H9 (cell line): ENCODE measurements around the gene DRD1. TPM values are rescaled to one million over a fixed set of nuclear protein-coding genes. Genes with fewer than 3 reads are reported as not detected.

Source experiments
- DNase-seq: peaks from one replicate; pipeline ENCODE4 v3.0.0-alpha.2; 2017
- H2AFZ ChIP-seq: one replicate; pipeline ENCODE4 v1.6.1; 2013; ENCODE audit warnings: mild to moderate bottlenecking, low read length, control low read depth, moderate library complexity
- H2AK5ac ChIP-seq: 2 replicates; pipeline ENCODE4 v1.6.1; 2013; ENCODE audit warnings: low read length, control low read depth, mixed read lengths; ENCODE audit not compliant: insufficient read length
- H2BK120ac ChIP-seq: one replicate; pipeline ENCODE4 v1.6.1; 2013; ENCODE audit warnings: low read depth, mild to moderate bottlenecking, low read length, control low read depth, inconsistent platforms; ENCODE audit not compliant: poor library complexity, severe bottlenecking
- H2BK12ac ChIP-seq: 2 replicates; pipeline ENCODE4 v1.6.1; 2013; ENCODE audit warnings: low read length, control low read depth, mixed read lengths, low read depth; ENCODE audit not compliant: insufficient read length
- H2BK15ac ChIP-seq: 2 replicates; pipeline ENCODE4 v1.6.1; 2013; ENCODE audit warnings: low read depth, low read length, control low read depth
- H2BK20ac ChIP-seq: one replicate; pipeline ENCODE4 v1.6.1; 2013; ENCODE audit warnings: low read depth, mild to moderate bottlenecking, low read length, control low read depth, inconsistent platforms; ENCODE audit not compliant: poor library complexity, severe bottlenecking
- H2BK5ac ChIP-seq: 2 replicates; pipeline ENCODE4 v1.6.1; 2013; ENCODE audit warnings: low read length, control low read depth, mixed read lengths; ENCODE audit not compliant: insufficient read length
- H3K14ac ChIP-seq: 2 replicates; pipeline ENCODE4 v1.6.1; 2013; ENCODE audit warnings: low read length, control low read depth; ENCODE audit not compliant: insufficient read depth
- H3K18ac ChIP-seq: 2 replicates; pipeline ENCODE4 v1.6.1; 2013; ENCODE audit warnings: low read depth, mild to moderate bottlenecking, mixed read lengths, low read length, control low read depth; ENCODE audit not compliant: insufficient read length
- H3K23ac ChIP-seq: 2 replicates; pipeline ENCODE4 v1.6.1; 2013; ENCODE audit warnings: low read length, control low read depth, mixed read lengths, low read depth; ENCODE audit not compliant: insufficient read length
- H3K23me2 ChIP-seq: 2 replicates; pipeline ENCODE4 v1.6.1; 2013; ENCODE audit warnings: low read depth, mild to moderate bottlenecking, mixed read lengths, low read length, control low read depth; ENCODE audit not compliant: insufficient read length, poor library complexity, severe bottlenecking
- H3K27ac ChIP-seq: 2 replicates; pipeline ENCODE4 v1.5.1; 2013; ENCODE audit warnings: low read length, control low read depth, mixed read lengths, low read depth; ENCODE audit not compliant: insufficient read length
- H3K27me3 ChIP-seq: 2 replicates; pipeline ENCODE4 v1.6.1; 2013; ENCODE audit warnings: low read length, control low read depth, inconsistent platforms; ENCODE audit not compliant: insufficient read depth
- H3K4ac ChIP-seq: 2 replicates; pipeline ENCODE4 v1.6.1; 2013; ENCODE audit warnings: low read depth, mild to moderate bottlenecking, control low read depth, inconsistent platforms, low read length, moderate library complexity
- H3K4me1 ChIP-seq: 2 replicates; pipeline ENCODE4 v1.6.1; 2013; ENCODE audit warnings: low read length, control low read depth, inconsistent platforms; ENCODE audit not compliant: insufficient read depth
- H3K4me2 ChIP-seq: 2 replicates; pipeline ENCODE4 v1.6.1; 2013; ENCODE audit warnings: low read length, control low read depth, mixed read lengths; ENCODE audit not compliant: insufficient read length, insufficient read depth
- H3K56ac ChIP-seq: 2 replicates; pipeline ENCODE4 v1.6.1; 2013; ENCODE audit warnings: low read depth, mild to moderate bottlenecking, mixed read lengths, low read length, control low read depth; ENCODE audit not compliant: insufficient read length
- H3K79me1 ChIP-seq: 2 replicates; pipeline ENCODE4 v1.6.1; 2013; ENCODE audit warnings: low read depth, mild to moderate bottlenecking, moderate library complexity, low read length, control low read depth, inconsistent platforms; ENCODE audit not compliant: insufficient read depth, poor library complexity, severe bottlenecking
- H3K79me2 ChIP-seq: 2 replicates; pipeline ENCODE4 v1.6.1; 2013; ENCODE audit warnings: low read length, control low read depth, inconsistent platforms; ENCODE audit not compliant: insufficient read depth
- H3K9ac ChIP-seq: 2 replicates; pipeline ENCODE4 v1.6.1; 2013; ENCODE audit warnings: low read length, control low read depth, mixed read lengths; ENCODE audit not compliant: insufficient read length; ENCODE audit errors: extremely low read depth
- H3K9me3 ChIP-seq: one replicate; pipeline ENCODE4 v1.6.1; 2013; ENCODE audit warnings: low read depth, low read length, inconsistent platforms; ENCODE audit not compliant: control insufficient read depth
- H3T11ph ChIP-seq: one replicate; pipeline ENCODE4 v1.6.1; 2013; ENCODE audit warnings: mild to moderate bottlenecking, low read length, control low read depth, inconsistent platforms
- H4K20me1 ChIP-seq: one replicate; pipeline ENCODE4 v1.6.1; 2013; ENCODE audit not compliant: control insufficient read depth, insufficient read length, insufficient read depth
- H4K5ac ChIP-seq: 2 replicates; pipeline ENCODE4 v1.6.1; 2013; ENCODE audit warnings: low read depth, mild to moderate bottlenecking, mixed read lengths, low read length, control low read depth; ENCODE audit not compliant: insufficient read length
- H4K8ac ChIP-seq: replicated peaks from 2 replicates; pipeline ENCODE4 v1.6.1; 2013; ENCODE audit warnings: low read length, control low read depth, mixed read lengths, low read depth; ENCODE audit not compliant: insufficient read length
- H4K91ac ChIP-seq: 2 replicates; pipeline ENCODE4 v1.6.1; 2013; ENCODE audit warnings: low read depth, mild to moderate bottlenecking, moderate library complexity, mixed read lengths, low read length, control low read depth; ENCODE audit not compliant: insufficient read length
- H3K27ac Mint-ChIP-seq, 3 experiments: 2 replicates in 2 of 3; 3 replicates in 1 of 3; pipeline ENCODE4 v1.8.0; 2020 to 2021; ENCODE audit warnings: mixed read lengths in 3 of 3, mild to moderate bottlenecking in 1 of 3, moderate library complexity in 1 of 3
- H3K27me3 Mint-ChIP-seq: 2 replicates; pipeline ENCODE4 v1.8.0; 2021; ENCODE audit warnings: low read depth, mild to moderate bottlenecking, moderate library complexity, mixed read lengths
- H3K36me3 Mint-ChIP-seq, 3 experiments: 2 replicates in 2 of 3; 3 replicates in 1 of 3; pipeline ENCODE4 v1.8.0; 2020 to 2021; ENCODE audit warnings: low read depth in 3 of 3, mixed read lengths in 3 of 3; ENCODE audit not compliant: insufficient read depth in 1 of 3
- H3K4me1 Mint-ChIP-seq, 2 experiments: 2 replicates each; pipeline ENCODE4 v1.8.0; 2020; ENCODE audit warnings: mixed read lengths in 2 of 2
- H3K4me3 Mint-ChIP-seq, 2 experiments: 2 replicates in 1 of 2; 3 replicates in 1 of 2; pipeline ENCODE4 v1.8.0; 2020 to 2021; ENCODE audit warnings: mild to moderate bottlenecking in 2 of 2, mixed read lengths in 2 of 2, moderate library complexity in 1 of 2
- H3K9me3 Mint-ChIP-seq, 2 experiments: 2 replicates in 1 of 2; 3 replicates in 1 of 2; pipeline ENCODE4 v1.8.0; 2020; ENCODE audit warnings: mild to moderate bottlenecking in 2 of 2, mixed read lengths in 2 of 2, moderate library complexity in 1 of 2
- WGBS: extraction: QIAGEN DNeasy Blood & Tissue Kit; methylation state at CpG from one replicate; pipeline ENCODE4 v1.1.7; 2013; ENCODE audit warnings: missing lambda C conversion rate, low lambda C conversion rate, mixed read lengths; ENCODE audit not compliant: insufficient read length; ENCODE audit errors: extremely low coverage; 5-methylcytosine and 5-hydroxymethylcytosine counted together
- total RNA-seq: library from RNA; stranded (reverse); gene quantifications from 2 replicates; pipeline ENCODE4 v1.2.1, GENCODE V29; 2021
- TF ChIP-seq, protein P1 (sequence below): fragments of 200-600 bp; sonication (generic); conservative IDR thresholded peaks from 3 replicates; pipeline ENCODE4 v1.8.0; 2021; ENCODE audit warnings: antibody characterized with exemption, mild to moderate bottlenecking

DRD1 gene
- total RNA-seq, 1 experiment from 2014 or later = not detected

DNA sequence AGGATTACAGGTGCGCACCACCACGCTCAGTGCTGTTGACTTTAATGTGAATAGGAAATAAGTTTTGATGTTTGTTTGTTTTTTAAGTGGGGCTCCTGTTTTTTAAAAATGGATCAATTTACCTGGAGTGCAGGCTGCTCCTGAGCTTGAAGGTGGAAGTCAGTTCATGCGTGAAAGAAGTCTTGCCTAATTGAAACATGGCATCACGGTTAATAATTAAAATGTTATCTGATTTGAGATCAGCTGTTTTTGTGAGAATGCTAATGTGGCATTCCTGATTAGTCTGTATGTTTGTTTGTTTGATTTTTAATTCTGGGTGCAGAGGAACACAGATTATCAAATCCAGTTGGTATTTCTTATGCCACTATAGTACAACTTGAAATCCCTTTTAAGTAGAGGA, 40.8 kb upstream of the DRD1 start:
- no peak overlapping the region for H4K5ac ChIP-seq
- peaks cover 4% of the 10 kb centered on the region for H3K79me1 ChIP-seq
- H3K23ac ChIP-seq = no peak overlapping the region
- H3K4me1 ChIP-seq = no peaks in the 10 kb centered on the region
- TF ChIP-seq, protein P1, sequence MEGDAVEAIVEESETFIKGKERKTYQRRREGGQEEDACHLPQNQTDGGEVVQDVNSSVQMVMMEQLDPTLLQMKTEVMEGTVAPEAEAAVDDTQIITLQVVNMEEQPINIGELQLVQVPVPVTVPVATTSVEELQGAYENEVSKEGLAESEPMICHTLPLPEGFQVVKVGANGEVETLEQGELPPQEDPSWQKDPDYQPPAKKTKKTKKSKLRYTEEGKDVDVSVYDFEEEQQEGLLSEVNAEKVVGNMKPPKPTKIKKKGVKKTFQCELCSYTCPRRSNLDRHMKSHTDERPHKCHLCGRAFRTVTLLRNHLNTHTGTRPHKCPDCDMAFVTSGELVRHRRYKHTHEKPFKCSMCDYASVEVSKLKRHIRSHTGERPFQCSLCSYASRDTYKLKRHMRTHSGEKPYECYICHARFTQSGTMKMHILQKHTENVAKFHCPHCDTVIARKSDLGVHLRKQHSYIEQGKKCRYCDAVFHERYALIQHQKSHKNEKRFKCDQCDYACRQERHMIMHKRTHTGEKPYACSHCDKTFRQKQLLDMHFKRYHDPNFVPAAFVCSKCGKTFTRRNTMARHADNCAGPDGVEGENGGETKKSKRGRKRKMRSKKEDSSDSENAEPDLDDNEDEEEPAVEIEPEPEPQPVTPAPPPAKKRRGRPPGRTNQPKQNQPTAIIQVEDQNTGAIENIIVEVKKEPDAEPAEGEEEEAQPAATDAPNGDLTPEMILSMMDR = no peak
- Mint-ChIP-seq H3K27ac (no peak overlapping the region), H3K4me3 (no peak overlapping the region), H3K9me3 (no peaks in the 10 kb centered on the region), H3K36me3 (peaks cover 55 to 70% (median 68%) of the 10 kb centered on the region in 3 experiments), H3K4me1 (peaks cover 13 to 14% of the 10 kb centered on the region in 2 experiments), H3K27me3 (no peaks in the 10 kb centered on the region)
- H3K4me2 ChIP-seq = no peak overlapping the region
- H2BK12ac ChIP-seq = no peak overlapping the region
- no peak overlapping the region for H3K56ac ChIP-seq
- H3K23me2 ChIP-seq = no peaks in the 10 kb centered on the region
- no peaks in the 10 kb centered on the region for H4K20me1 ChIP-seq
- H2AK5ac ChIP-seq = no peak overlapping the region
- no peak overlapping the region for H2BK5ac ChIP-seq
- H2AFZ ChIP-seq = no peak overlapping the region
- no peak overlapping the region for H4K8ac ChIP-seq
- no peaks in the 10 kb centered on the region for H3K9me3 ChIP-seq
- H2BK120ac ChIP-seq = no peak overlapping the region
- H3K18ac ChIP-seq = no peak overlapping the region
- no peak for DNase-seq
- H3K27me3 ChIP-seq = no peaks in the 10 kb centered on the region
- H3K27ac ChIP-seq = no peak overlapping the region
- no peak overlapping the region for H2BK20ac ChIP-seq
- H3K9ac ChIP-seq = no peak overlapping the region
- H3T11ph ChIP-seq = no peak overlapping the region
- H4K91ac ChIP-seq = no peak overlapping the region
- H3K79me2 ChIP-seq = peaks cover 23% of the 10 kb centered on the region; the same call in 1 of the 2 replicates
- H2BK15ac ChIP-seq = no peak overlapping the region
- H3K4ac ChIP-seq = no peak overlapping the region
- no CpG with 5 or more reads among the region's 4 CpGs for WGBS
- H3K14ac ChIP-seq = no peak overlapping the region
